Stimulated activated naive CD8-positive, alpha-beta T cell treated with anti-CD3 and anti-CD28 coated beads, Interleukin-15, amount 100 ng/mL, for 72 hours (primary cell): ENCODE measurements around the gene WNT16.
"Not testable (repeated sequence)": the region's sequence is repeated elsewhere in the genome, so short reads cannot be mapped to it uniquely, and the experiment has no call there.

Experiments used
- ATAC-seq: fragments of 150-1000 bp; cut with Tn5 transposase; 2 replicates; pipeline ENCODE4 v1.10.0; 2021; ENCODE audit warnings: mild to moderate bottlenecking, moderate library complexity
- DNase-seq, 2 donors: peaks; one replicate each; pipeline ENCODE4 v3.0.0; 2021 to 2022
- H3K27ac Mint-ChIP-seq, 2 donors: one replicate each; pipeline ENCODE4 v1.8.0; 2022; ENCODE audit warnings: mild to moderate bottlenecking in 2 of 2, mixed read lengths in 2 of 2, moderate library complexity in 2 of 2
- H3K27me3 Mint-ChIP-seq: one replicate; pipeline ENCODE4 v1.8.0; 2022; ENCODE audit warnings: mixed read lengths
- H3K4me1 Mint-ChIP-seq: one replicate; pipeline ENCODE4 v1.8.0; 2022; ENCODE audit warnings: mild to moderate bottlenecking, mixed read lengths
- H3K4me3 Mint-ChIP-seq, 2 donors: one replicate each; pipeline ENCODE4 v1.8.0; 2022; ENCODE audit warnings: mild to moderate bottlenecking in 2 of 2, mixed read lengths in 2 of 2, moderate library complexity in 1 of 2
- H3K9me3 Mint-ChIP-seq, 2 donors: one replicate each; pipeline ENCODE4 v1.8.0; 2022; ENCODE audit warnings: mixed read lengths in 2 of 2

Gene WNT16

GRCh38 chr7:121301446-121302213 lies 27.2 kb upstream of the WNT16 start:
- DNase-seq (no peak), ATAC-seq (no peak)
- Mint-ChIP-seq H3K9me3 (no peaks in the 10 kb centered on the region), H3K27me3 (peaks cover 20% of the 10 kb centered on the region), H3K27ac (no peak overlapping the region), H3K4me3 (no peak overlapping the region), H3K4me1 (peaks cover 7% of the 10 kb centered on the region)

- Mint-ChIP-seq H3K9me3 (no peaks in the 10 kb centered on the region), H3K27ac (no peak overlapping the region), H3K4me3 (no peak overlapping the region), H3K4me1 (peaks cover 7% of the 10 kb centered on the region), H3K27me3 (peaks cover 20% of the 10 kb centered on the region)
- ATAC-seq (peak; percentile 56), DNase-seq (no peak)
Observed at GRCh38 chr7:121302214-121302745, 26.5 kb upstream of the WNT16 start.

GRCh38 chr7:121303422-121304101 lies 25.2 kb upstream of the WNT16 start:
- ATAC-seq = no peak
- peaks cover 7% of the 10 kb centered on the region for H3K4me1 Mint-ChIP-seq

GRCh38 chr7:121304102-121304658 lies 24.6 kb upstream of the WNT16 start:
- Mint-ChIP-seq H3K27ac (no peak overlapping the region), H3K27me3 (peaks cover 28% of the 10 kb centered on the region), H3K9me3 (no peaks in the 10 kb centered on the region), H3K4me1 (peaks cover 7% of the 10 kb centered on the region), H3K4me3 (no peak overlapping the region)
- ATAC-seq (no peak), DNase-seq (no peak)

More at GRCh38 chr7:121303422-121304101, 25.2 kb upstream of the WNT16 start:
- Mint-ChIP-seq H3K27me3 (peaks cover 22% of the 10 kb centered on the region), H3K4me3 (no peak overlapping the region), H3K27ac (no peak overlapping the region), H3K9me3 (no peaks in the 10 kb centered on the region)
- no peak for DNase-seq

GRCh38 chr7:121305109-121305508 lies 23.7 kb upstream of the WNT16 start:
- peaks cover 36% of the 10 kb centered on the region for H3K27me3 Mint-ChIP-seq
- no peaks in the 10 kb centered on the region for H3K9me3 Mint-ChIP-seq
- peaks cover 7% of the 10 kb centered on the region for H3K4me1 Mint-ChIP-seq
- ATAC-seq (no peak), DNase-seq (no peak)
- no peak overlapping the region for H3K27ac Mint-ChIP-seq
- H3K4me3 Mint-ChIP-seq = no peak overlapping the region

- no peaks in the 10 kb centered on the region for H3K9me3 Mint-ChIP-seq
- ATAC-seq (no peak), DNase-seq (no peak)
- H3K4me3 Mint-ChIP-seq = no peak overlapping the region
- H3K27me3 Mint-ChIP-seq = peaks cover 31% of the 10 kb centered on the region
- H3K4me1 Mint-ChIP-seq = peaks cover 7% of the 10 kb centered on the region
- H3K27ac Mint-ChIP-seq = no peak overlapping the region
Observed at GRCh38 chr7:121306565-121306964, 22.2 kb upstream of the WNT16 start.

- H3K4me3 Mint-ChIP-seq = no peak overlapping the region
- peaks cover 26% of the 10 kb centered on the region for H3K27me3 Mint-ChIP-seq
- no peak for ATAC-seq
- DNase-seq = no peak
- H3K9me3 Mint-ChIP-seq = no peaks in the 10 kb centered on the region
- H3K27ac Mint-ChIP-seq = no peak overlapping the region
- peaks cover 7% of the 10 kb centered on the region for H3K4me1 Mint-ChIP-seq
Observed at GRCh38 chr7:121307021-121307574, 21.7 kb upstream of the WNT16 start.

- H3K27me3 Mint-ChIP-seq = peaks cover 39% of the 10 kb centered on the region
- DNase-seq (no peak), ATAC-seq (no peak)
- H3K4me1 Mint-ChIP-seq = no peaks in the 10 kb centered on the region
- H3K27ac Mint-ChIP-seq = no peak overlapping the region
- no peak overlapping the region for H3K4me3 Mint-ChIP-seq
- H3K9me3 Mint-ChIP-seq = no peaks in the 10 kb centered on the region
Observed at GRCh38 chr7:121313220-121313792, 15.5 kb upstream of the WNT16 start.

- no peak for ATAC-seq
Observed at GRCh38 chr7:121313793-121314676, 14.8 kb upstream of the WNT16 start.

GRCh38 chr7:121315170-121315569 lies 13.6 kb upstream of the WNT16 start:
- not testable (repeated sequence) for H3K4me1 Mint-ChIP-seq, H3K9me3 Mint-ChIP-seq, ATAC-seq, H3K4me3 Mint-ChIP-seq, DNase-seq, H3K27ac Mint-ChIP-seq
- H3K27me3 Mint-ChIP-seq = peaks cover 23% of the 10 kb centered on the region

More at GRCh38 chr7:121313793-121314676, 14.8 kb upstream of the WNT16 start:
- Mint-ChIP-seq H3K27ac (no peak overlapping the region), H3K4me3 (no peak overlapping the region), H3K27me3 (peaks cover 33% of the 10 kb centered on the region), H3K4me1 (no peaks in the 10 kb centered on the region), H3K9me3 (no peaks in the 10 kb centered on the region)
- no peak for DNase-seq

- Mint-ChIP-seq H3K27ac (no peak overlapping the region), H3K4me3 (no peak overlapping the region), H3K27me3 (peaks cover 27% of the 10 kb centered on the region), H3K4me1 (no peaks in the 10 kb centered on the region), H3K9me3 (no peaks in the 10 kb centered on the region)
- DNase-seq = no peak
- no peak for ATAC-seq
Observed at GRCh38 chr7:121322460-121322859, 6.3 kb upstream of the WNT16 start.

GRCh38 chr7:121323515-121324302 lies 5.1 kb upstream of the WNT16 start:
- peaks cover 39% of the 10 kb centered on the region for H3K27me3 Mint-ChIP-seq
- DNase-seq (no peak), ATAC-seq (no peak)
- no peak overlapping the region for H3K27ac Mint-ChIP-seq
- H3K4me1 Mint-ChIP-seq = peaks cover 5% of the 10 kb centered on the region
- no peaks in the 10 kb centered on the region for H3K9me3 Mint-ChIP-seq
- no peak overlapping the region for H3K4me3 Mint-ChIP-seq

- H3K27ac Mint-ChIP-seq = no peak overlapping the region
- peaks cover 69% of the 10 kb centered on the region for H3K27me3 Mint-ChIP-seq
- ATAC-seq (no peak), DNase-seq (no peak)
- peaks cover 25% of the 10 kb centered on the region for H3K4me1 Mint-ChIP-seq
- no peak overlapping the region for H3K4me3 Mint-ChIP-seq
- H3K9me3 Mint-ChIP-seq = no peaks in the 10 kb centered on the region
Observed at GRCh38 chr7:121327671-121328070, 1.1 kb upstream of the WNT16 start.
